COLO668 (cell line): ENCODE results near the gene SH3GL3.

Source experiments
- DNase-seq: peaks from one replicate; lab custom pipeline; 2025; ENCODE audit not compliant: unreplicated experiment; lab: John Stamatoyannopoulos, UW

Gene SH3GL3

DNA sequence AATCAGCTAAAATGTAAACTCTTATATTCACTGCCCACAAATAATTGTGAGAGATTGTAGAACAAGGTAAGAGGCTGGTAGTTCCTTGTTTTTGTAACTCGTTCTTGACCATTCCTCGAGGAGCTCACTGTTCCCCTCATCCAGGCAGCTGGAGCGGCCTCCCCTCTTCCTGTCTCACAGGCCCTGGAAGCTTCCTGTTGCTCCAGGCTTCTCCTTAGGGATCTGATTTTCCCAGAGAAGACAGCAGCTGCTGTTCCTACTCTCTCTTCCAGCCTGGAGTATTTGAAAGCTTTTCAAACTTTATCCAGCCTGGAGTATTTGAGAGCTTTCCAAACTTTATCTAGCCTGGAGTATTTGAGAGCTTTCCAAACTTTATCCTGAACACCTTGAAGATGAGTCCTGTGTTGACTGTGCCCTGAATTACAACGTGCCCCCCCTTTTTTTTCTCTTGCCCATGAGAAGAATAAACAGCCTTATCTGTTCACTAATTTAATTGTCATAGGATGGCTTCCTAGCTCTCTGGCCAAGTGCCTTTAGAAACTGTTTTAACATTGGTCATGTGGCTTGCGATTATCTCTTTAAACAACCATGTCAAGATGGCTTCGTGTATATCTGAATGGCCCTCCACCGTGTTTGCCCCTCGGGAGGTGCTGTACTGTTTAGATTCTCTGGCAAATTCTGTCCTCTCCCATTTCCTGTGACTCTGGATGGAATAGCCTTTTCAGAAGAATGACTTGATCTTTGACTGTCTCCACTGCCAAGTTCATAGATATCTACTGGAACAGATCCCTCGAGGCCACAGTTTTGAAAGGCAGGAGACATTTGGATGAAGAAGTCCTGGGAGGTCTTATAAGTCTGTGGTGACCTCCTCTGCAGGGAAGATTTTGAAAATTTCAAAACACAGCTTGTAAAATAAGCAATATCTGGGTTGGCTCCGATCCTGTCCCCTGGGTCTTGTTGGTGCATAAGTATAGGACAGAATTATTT lies 211.6 kb downstream of the SH3GL3 start:
- no peak for DNase-seq

DNA sequence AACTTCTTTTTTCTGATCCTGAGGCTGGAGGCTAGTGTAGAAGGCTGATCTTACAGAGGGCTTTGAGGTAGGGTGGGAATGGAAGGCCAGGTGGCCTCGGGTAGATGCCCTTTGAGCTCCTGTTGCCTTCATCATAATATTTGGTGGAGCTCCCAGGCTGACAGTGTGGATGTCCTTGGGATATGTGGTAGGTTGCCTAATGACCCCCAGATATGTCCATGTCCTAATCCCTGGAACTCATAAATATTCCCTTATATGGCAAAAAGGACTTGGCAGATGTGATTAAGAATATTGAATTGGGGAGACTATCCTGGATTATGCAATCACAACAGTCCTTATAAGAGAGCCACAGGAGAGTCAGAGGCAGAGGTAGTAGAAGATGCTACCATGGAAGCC lies 212.3 kb downstream of the SH3GL3 start:
- DNase-seq, result no peak

DNA sequence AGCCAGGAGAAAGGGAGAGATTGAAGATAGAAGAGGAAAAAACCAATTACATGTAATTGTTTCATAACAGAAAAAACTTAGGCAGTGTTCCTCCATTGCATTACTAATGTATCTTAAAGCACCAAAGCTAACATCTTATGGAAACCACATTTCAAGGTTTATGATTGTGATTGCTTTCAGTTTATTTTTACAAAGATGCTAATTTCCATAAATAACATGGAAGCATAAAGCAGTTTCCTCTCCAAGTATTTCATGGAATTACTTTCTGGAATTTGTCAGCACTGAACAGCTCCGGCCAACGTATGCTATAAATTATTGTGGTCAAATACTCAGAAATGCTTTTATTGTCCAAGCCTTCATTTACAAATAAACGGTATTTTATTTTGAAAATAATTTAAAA lies 218.3 kb downstream of the SH3GL3 start:
- DNase-seq, result no peak
